HT1080 (cell line): ENCODE data around the gene PJVK. TPM values are rescaled to one million over a fixed set of nuclear protein-coding genes. Genes with fewer than 3 reads are reported as not detected.
A peak's percentile ranks its signal among the peaks of the same experiment; 100 is the strongest.
"Not testable (repeated sequence)": the region's sequence is repeated elsewhere in the genome, so short reads cannot be mapped to it uniquely, and the experiment has no call there.

Experiments
- DNase-seq: peaks from one replicate; pipeline ENCODE4 v3.0.0-alpha.2; 2015; ENCODE audit warnings: low read depth
- total RNA-seq: library from RNA; depleted of rRNA; stranded (reverse); fragments of >200 nt; shearing (Covaris generic); gene quantifications from 2 replicates; pipeline ENCODE4 v1.2.3, GENCODE V29; 2014

The PJVK gene
- total RNA-seq, 1 experiment from 2014 or later: 0.39 TPM

DNA sequence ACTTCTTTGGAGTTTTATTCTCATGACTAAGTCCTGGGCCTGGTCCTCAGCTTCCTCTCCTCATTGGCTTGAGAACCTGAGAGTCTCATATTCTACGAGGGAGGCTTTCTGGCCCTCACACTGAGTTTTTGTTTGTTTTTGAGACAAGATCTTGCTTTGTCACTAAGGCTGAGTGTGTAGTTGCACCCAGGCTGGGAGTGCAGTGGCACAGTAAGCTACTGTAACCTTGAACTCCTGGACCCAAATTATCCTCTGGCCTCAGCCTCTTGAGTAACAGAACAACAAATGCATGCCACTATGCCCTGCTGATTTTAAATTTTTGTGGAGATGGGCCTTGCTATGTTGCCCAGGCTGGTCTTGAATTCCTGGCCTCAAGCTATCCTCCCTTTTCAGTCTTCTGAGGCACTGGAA is 22.8 kb upstream of the PJVK start:
- DNase-seq: no peak

- DNase-seq: no peak
Measured at GRCh38 chr2:178429336-178429735, 21.8 kb upstream of the PJVK start.

DNA sequence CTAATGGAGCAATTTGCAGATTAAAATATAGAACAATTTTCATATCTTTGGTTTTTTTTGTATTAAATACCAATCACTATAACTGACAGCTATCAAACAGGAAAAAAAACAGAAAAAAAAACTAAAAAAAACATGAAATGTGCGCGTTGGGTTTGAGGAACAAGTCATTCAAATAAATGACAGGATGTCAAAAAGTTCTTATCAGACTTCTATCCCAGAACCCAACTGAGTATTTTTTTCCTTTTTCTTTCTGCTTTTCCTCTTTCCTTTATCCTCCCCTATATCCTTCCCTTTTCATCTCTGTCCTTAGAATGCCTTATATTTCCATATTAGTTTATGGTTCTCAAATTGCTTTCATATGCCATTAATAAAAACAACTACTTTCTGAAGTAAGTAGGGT is 14.5 kb upstream of the PJVK start:
- DNase-seq: no peak

GRCh38 chr2:178441426-178441825 is 9.8 kb upstream of the PJVK start:
- no peak for DNase-seq

DNA sequence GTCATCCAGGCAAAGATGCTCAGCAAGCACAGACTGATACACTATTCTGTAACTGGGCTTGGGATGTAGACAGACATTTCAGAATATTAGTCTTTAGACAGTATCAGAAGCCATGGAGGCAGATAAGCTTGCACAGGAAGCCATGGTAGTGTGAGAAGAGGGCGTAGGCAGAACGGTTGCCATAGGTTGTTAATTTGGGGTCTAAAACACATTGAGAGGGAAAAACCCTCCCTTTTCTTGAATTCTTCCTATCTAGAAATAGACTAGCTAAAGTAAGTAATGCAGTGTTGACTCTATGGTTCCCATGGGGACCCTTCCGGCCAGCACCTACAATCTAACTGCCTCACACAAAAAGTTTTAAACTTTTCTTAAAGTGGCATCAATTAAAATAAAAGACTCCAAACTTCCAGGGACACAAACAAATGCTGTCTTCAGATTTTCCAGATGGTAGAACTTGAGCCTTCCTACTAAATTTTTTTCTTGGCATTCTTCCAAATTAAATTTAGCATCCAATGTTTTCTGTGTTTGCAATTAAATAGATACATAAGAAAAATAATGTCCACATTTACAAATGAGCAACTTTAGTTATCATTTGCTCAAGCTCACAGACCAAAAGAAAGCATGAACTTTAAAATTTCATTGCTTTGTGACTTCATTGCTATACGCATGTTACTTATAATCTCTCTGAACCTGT is 2.1 kb upstream of the PJVK start:
- no peak for DNase-seq

GRCh38 chr2:178449700-178450523 is 1.3 kb upstream of the PJVK start:
- no peak for DNase-seq

GRCh38 chr2:178450524-178450773 is 729 bp upstream of the PJVK start:
- DNase-seq: no peak

DNA sequence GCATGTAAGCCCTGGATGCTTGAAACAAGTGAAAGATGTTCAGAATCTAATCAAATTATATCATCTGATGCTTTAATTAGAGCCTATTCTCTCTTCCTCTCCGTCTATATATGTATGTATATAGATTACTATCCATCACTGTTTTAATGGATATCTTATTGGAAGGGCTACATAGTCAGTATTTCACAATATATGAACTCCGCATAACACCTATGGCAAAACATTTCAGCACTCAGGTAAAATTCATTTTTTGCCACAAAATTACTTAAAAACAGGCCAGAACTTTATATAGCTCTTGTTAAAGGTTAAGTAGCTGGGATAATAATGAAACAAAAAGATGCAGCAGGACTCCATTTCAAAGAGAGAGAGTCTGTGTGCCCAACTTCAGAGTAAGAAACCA is 1.2 kb downstream of the PJVK start:
- DNase-seq: no peak

DNA sequence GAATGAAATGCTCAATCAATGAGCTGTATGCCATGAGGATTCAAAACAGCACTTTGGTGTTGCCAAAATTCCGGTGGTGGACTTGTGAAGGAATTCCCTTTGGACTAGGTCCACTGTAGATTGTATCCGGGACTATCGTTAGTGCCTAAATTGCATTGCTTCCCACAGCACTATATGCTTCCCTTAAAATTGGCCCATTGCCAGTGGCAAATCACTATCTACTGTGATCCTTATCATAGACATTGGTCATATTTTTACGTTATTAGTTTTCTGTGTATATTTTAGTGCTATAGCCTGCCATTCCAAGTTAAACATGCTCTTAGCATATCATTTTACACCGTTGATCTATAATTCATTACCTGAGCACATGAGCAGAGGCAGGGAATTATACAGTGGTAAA is 1.7 kb downstream of the PJVK start:
- DNase-seq: no peak

DNA sequence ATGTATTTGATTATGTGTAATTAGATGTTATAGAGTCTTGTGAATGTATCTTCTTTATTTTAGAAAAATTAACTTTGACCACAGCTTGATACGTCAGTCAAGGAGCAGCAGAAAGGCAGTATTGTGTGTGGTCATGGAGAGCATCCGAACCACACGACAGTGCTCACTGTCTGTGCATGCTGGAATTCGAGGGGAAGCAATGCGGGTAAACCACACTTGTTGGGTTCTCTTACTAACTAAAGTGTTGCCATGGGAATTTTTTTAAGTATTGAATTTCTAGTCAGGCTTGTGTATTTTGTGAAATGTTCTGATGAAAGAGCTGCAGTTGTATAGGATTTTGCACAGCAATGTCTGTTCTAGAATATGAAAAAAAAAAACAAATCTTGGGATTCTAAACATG is 4.8 kb downstream of the PJVK start:
- peak; percentile 10 for DNase-seq

- no peak for DNase-seq
Measured at GRCh38 chr2:178457390-178457886, 6.3 kb downstream of the PJVK start.

GRCh38 chr2:178469219-178469849 is 18.2 kb downstream of the PJVK start:
- DNase-seq: no peak

GRCh38 chr2:178471313-178471712 is 20.1 kb downstream of the PJVK start:
- DNase-seq: not testable (repeated sequence)

DNA sequence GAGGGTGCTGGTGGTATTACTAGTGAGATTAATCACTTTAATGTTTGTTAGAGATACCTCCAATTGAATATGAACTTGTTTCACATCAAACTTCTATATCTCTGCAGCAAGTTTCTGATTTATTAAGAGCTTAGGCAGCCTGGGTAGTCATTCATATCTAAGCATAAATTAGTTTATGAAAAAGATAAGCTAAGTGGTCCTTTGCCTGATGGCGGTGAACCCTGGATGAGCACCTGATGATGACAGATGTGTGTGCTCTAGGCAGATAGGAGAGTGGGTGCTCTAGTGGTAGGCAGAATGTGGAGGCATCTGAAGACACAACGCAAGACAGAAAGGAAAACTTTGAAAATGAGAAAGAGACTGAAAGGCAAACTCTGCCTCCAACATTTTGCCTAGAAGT is 22.2 kb downstream of the PJVK start:
- DNase-seq: no peak

- no peak for DNase-seq
Measured at GRCh38 chr2:178473931-178474330, 22.8 kb downstream of the PJVK start.

DNA sequence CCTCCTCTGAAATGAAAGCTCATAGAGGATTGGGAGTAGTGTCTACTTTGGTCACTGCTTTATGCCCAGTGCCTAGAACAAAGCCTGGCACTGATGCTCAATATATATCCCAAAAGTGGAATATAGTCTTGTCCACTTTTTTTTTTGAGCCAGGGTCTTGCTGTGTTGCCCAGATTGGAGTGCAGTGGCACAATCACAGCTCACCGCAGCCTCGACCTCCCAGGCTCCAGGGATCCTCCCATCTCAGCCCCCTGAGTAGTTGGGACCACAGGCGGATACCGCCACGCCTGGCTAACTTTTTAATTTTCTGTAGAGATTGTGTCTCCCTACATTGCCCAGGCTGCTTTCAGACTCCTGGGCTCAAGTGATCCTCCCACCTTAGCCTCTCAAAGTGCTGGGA is 23.4 kb downstream of the PJVK start:
- DNase-seq: no peak

- no peak for DNase-seq
Measured at GRCh38 chr2:178476477-178476876, 25.3 kb downstream of the PJVK start.

DNA sequence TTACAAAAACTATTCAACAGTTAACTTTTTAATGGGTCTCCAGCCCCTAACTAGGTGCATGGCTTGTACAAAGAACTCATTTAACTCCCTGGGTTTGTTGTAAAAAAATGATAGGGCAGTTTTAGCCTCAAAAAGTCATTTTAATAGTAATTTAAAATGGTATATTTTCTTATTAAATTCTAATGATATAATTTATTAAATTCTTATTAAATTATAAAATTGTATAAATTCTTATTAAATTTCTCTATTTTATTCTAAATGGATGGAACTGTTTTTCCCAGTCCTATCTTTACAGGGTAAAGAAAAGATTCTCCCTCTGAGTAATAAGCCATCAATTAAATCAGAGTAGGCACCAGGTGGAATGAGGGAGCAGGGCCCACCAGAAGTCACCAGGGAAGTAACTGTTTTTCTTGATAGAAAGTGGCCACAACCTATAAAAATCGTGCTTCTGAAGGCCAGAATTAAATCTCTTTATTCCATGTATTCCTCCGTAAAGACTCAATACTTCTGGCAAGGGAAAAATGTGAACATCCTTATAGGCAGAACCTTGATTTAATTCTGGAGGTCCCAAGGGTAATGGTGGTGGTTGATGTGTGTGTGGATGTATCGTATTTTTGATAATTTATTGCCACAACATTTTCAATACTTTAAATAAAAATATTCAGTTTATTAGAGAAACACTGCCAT is 26.4 kb downstream of the PJVK start:
- DNase-seq: no peak

- no peak for DNase-seq
Measured at GRCh38 chr2:178478130-178478438, 26.9 kb downstream of the PJVK start.

DNA sequence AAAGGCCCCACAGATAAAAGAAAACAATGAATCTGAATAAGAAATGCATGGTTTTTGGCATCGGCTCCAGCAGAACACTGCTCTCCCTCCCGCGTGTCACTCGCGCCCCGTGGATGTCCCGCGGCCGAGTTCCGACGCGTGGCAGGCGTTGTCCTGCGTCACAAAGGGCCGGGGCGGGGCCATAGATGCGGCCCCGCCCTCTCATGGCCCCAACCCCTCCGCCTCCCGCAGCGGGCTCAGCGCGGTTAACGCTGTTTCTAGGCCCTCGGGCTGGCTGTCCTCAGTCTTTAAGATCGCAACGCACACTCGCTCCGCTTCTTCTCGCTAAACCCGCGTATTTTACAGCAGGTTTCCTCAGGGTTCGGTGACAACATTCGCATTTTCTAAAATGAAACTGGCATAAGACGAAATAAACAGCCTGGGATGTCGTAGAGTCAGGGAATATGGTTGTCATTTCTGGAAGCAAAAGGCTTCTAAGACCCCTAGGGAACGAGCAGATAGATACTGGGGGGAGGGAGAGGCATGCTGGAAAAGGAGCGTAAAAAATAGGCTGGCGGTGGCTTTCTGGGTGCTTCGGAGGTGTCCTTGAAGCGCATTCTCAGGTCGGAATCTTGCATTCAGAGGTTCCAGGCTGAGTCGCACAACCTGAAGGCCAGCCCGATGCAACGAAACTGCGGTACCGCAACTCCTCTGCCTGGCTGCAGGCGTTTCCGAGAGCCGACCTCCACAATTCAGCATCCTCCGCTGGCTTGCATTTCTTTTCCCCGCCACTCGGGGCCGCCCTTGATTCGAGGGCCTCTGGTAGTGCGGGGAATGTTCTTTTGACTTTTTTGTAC is 27.5 kb downstream of the PJVK start, which contains the start of gene FKBP7:
Gene FKBP7, minus strand, starts transcription at position 162 of the 836 bp plus-strand sequence. Its CDS starts 101 bp downstream, at position 61.
- peak; percentile 65 for DNase-seq

DNA sequence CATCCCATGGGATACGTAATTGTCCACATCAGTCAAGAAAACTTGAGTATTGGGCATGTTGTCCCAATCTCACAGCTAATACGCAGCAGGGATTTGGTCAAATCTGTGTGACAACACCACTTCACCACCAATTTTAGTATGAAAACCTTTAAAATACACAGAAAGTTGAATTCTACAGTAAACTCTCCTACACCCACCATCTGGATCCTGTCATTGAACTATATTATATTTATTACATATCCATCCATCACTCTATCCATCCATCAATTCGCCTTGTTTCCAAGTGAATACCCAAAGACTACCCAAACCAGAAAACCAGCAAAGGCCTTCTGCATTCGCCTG is 28.1 kb downstream of the PJVK start:
- no peak for DNase-seq
